ENCODE measurements around the gene SYT13. TPM values are rescaled to one million over a fixed set of nuclear protein-coding genes. Genes with fewer than 3 reads are reported as not detected.
A peak's percentile ranks its signal among the peaks of the same experiment; 100 is the strongest.
"Not testable (repeated sequence)": the region's sequence is repeated elsewhere in the genome, so short reads cannot be mapped to it uniquely, and the experiment has no call there.

SYT13 gene
- total RNA-seq, 1 experiment from 2014 or later: 0.06 TPM

DNA sequence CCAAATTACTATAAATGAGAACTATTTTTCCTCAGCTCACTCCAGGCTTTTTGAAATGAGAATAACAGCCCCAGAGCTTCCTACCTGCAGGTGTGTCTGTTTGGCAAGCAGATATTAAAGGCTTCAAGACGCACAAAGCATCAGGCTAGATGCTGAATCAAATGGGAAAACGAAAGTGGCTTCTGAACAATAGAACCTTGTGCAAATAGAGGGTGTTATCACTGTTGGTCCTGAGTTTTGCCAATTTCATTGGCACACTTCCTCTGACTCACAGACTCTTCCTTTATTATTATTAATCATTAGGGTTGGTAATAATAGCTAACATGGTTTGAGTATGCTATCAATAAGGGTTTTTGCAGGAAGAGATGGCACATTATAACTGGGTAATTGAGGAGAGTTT, 13.4 kb downstream of the SYT13 start:
- DNase-seq (ENCODE audit: low spot score): no peak

- DNase-seq (ENCODE audit: low spot score): no peak
Measured at GRCh38 chr11:45270946-45271716, 15.0 kb downstream of the SYT13 start.

- DNase-seq (ENCODE audit: low spot score): no peak
Measured at GRCh38 chr11:45269678-45270077, 16.5 kb downstream of the SYT13 start.

DNA sequence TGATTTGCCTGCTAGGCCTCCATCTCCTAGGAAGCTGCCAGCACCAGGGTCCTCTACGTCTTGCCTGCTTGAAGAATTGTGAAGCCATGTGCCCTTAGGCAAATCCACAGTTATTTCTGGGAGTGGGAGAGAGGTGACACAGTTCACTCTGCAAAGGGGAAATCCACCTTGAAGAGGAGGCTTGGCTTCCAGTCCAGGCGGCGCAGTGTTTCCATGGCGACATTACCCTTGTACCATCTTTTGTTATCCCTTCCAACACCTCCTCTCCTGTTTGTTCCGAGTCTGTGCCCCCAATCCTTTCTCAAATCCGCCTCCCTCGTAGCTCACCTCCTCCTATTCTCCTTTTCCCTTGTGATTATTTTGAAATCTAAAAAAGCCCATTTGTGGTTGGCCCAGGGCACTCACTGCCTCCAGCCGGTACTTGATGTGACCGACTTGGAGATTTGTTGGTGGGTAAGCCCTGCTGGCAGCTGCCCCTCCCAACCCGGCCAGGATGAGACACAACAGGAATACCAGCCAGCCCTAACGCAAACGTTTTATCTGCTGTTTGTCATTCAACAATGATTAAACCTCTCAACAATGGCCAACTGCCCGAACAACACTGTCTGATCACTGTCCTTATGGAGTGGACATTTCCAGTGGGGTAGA, 18.4 kb downstream of the SYT13 start:
- DNase-seq (ENCODE audit: low spot score): no peak

DNA sequence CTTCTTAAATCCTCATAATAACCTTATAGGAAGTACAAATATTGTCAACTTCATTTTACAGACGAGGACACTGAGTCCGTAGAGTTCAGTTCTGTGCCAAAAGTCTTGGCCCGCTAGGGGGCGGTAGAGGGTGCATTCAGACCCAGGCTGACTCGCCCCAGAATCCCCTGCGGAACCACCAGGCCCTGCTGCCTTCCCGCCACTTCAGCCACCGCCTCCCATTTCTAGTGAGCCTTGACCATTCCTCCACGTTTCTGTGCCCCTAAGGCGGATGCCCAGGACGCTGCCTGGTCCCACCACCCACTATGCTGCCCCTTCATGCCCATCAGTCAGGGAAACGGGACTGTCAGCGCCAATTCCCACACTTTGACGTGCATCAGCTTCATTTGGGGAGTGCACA, 19.1 kb downstream of the SYT13 start:
- DNase-seq (ENCODE audit: low spot score): no peak

DNA sequence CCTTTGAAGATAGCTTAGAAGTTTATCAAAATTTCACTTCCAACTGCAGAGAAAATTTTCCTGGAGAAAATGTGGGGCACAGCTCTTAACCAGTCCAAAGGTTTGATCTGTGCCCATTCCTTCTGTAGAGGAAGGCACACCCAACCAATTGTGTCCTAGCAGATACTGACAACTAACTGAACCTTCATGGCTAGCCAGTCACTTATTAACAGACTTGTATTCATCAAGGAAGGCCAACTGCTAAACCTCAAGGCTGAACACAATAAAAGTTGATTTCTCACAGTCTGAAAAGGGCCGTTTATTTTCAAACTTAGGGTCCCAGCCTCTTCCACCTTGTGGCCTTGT, 19.5 kb downstream of the SYT13 start:
- DNase-seq (ENCODE audit: low spot score): no peak

DNA sequence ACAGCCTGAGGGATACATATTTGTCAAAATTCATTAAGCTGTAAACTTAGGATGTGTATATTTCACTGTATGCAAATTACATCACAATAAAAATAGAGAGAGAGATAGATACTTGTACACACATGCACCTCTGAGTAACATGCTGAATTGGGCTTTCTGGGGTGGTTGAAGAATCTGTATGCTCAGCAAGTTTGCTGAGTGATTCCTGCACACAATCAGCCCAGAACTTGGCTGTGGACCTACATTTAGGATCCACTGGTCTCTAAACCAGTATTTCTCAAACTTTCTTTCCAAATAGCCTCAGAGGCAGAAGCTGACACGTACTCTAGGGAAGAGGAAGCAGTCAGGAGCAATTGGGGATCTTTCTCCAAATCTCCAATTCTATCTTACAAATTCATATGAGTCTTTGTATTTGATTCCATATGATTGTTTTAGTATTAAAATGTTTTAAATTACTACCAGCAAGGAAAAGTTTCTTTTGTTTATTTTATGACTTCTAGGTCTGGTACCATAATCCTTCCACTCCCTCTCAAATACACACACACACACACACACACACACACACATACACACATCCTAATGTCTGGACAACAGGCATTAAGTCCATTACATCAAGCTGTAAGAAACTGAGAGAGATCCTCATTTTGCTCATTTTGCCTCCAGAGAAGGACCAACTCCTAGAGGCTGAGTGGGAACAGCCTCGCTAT, 20.0 kb downstream of the SYT13 start:
- no peak for DNase-seq (ENCODE audit: low spot score)

GRCh38 chr11:45264839-45265515, 21.2 kb downstream of the SYT13 start:
- DNase-seq (ENCODE audit: low spot score): peak; percentile 82

DNA sequence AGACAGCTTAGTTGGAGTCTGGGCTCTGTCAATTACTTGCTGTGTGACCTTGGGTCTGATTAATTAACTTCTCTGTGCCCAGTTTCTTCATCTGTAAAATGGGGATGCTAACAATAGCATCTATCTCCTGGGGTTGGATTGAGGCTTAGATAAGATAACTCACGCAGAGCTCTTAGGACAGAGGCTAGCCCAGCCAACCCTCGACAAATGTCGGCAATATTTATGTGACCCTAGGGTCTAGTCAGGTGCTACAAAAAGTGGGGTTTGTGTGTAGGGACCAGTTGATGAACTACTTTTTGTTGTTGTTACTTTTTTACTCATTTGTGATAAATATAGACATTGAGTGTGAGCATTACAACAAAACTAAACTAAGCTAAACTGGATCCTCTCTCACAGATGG, 22.4 kb downstream of the SYT13 start:
- no peak for DNase-seq (ENCODE audit: low spot score)

DNA sequence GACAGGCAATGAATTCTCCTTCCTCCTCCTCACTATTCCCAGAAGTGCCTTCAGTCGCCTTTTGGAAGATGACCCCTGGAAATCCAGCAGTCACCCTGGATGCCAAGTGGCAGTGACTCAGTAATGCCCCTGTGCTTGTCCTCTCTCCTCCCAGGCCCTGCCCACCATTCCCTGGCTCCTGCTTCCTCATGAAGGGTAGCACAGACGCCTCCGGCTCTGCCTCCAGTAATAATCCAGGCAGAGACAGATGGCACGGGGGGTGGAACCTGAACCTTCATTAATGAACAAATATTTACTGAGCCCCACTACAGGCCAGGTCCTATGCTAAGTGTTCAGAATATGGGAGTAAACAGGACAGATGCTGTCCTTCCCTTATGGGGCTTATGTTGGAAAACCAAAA, 23.2 kb downstream of the SYT13 start:
- no peak for DNase-seq (ENCODE audit: low spot score)

- no peak for DNase-seq (ENCODE audit: low spot score)
Measured at GRCh38 chr11:45260071-45260470, 26.1 kb downstream of the SYT13 start.

- DNase-seq (ENCODE audit: low spot score): peak; percentile 78
Measured at GRCh38 chr11:45259592-45259991, 26.5 kb downstream of the SYT13 start.

DNA sequence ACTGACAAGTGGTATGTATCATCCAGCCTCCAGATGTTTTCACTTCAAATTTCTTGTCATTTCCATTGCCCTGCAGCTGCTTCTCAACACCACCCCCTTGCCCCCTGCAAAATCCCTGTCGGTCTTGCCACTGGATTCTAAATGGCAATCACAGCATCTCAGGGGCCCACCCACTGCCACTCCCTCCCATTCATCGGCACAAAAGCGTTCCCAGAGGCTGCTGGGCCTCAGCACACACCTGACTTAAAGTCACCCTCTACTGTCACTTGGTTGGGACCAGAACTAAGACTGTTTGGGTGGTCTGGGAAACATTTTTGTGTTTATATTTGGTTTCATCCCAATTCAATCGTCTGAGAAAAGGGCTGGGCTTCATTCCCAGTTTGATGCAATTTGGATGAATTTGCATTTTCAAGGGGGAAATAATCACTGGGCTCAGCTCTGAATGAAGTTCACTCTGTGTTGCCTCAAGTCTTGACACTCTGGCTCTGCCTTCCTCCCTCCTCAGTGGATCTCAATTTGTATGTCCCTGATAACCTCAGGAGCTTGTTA, 27.1 kb downstream of the SYT13 start:
- DNase-seq (ENCODE audit: low spot score): no peak

- DNase-seq (ENCODE audit: low spot score): no peak
Measured at GRCh38 chr11:45254070-45254469, 32.1 kb downstream of the SYT13 start.

GRCh38 chr11:45253640-45254039, 32.5 kb downstream of the SYT13 start:
- DNase-seq (ENCODE audit: low spot score): no peak

DNA sequence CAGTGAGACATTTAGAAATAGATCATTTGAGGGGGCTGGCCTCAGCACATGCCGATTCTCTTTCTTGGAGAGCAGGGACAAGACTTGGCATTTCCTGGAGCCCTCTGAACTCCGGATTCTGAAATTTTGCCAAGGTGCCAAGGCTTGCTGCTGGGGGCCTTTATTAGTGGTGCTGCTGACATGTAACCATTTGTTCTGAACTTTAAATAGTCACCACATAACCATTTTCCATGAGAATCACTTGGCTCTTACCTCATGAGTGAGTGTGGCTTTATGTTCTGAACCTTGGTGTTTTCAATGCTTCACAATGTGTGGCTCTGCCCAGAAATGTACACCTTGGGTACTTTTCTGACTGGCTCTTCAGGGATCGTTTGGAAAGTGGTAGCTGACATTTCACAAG, 33.3 kb downstream of the SYT13 start:
- no peak for DNase-seq (ENCODE audit: low spot score)

- peak; percentile 59 for DNase-seq (ENCODE audit: low spot score)
Measured at GRCh38 chr11:45252134-45252856, 33.8 kb downstream of the SYT13 start.

DNA sequence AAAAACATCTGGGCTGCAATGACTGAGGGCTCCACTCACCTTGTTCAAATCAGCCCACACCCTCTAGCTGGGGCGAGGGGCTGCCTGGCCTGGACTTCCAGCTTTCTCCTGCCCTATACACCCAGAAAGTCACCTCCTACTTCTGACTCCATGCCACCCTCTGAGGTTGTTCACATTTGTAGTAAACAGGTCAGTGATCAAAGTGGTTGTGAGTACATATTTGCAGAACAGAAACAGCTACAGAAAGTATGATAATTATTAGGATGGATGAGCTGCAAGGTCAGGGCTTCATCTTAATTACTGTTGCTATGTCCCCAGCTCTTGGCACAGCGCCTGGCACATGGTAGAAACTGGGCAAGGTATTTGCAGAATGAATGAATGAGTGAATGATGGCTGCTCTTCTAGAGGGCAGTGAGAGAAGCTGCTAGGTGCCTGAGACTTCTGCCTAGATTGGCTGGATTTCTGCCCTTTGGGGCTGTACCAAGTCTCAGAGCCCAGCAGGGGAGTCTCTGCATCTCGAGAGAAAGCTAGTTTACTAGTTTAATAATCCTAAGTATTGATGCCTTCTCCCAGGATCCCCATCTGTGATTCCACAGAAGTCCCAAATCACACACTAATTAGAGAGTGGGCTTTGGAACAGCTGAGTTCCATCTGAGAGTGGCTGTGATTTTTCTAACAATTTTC, 36.0 kb downstream of the SYT13 start:
- DNase-seq (ENCODE audit: low spot score): no peak

DNA sequence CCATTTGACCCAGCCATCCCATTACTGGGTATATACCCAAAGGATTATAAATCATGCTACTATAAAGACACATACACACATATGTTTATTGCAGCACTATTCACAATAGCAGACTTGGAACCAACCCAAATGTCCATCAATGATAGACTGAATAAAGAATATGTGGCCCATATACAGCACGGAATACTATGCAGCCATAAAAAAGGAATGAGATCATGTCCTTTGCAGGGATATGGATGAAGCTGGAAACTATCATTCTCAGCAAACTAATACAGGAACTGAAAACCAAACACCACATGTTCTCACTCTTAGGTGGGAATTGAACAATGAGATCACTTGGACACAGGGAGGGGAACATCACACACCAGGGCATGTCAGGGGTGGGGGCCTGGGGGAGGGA, 36.8 kb downstream of the SYT13 start:
- not testable (repeated sequence) for DNase-seq (ENCODE audit: low spot score)

DNA sequence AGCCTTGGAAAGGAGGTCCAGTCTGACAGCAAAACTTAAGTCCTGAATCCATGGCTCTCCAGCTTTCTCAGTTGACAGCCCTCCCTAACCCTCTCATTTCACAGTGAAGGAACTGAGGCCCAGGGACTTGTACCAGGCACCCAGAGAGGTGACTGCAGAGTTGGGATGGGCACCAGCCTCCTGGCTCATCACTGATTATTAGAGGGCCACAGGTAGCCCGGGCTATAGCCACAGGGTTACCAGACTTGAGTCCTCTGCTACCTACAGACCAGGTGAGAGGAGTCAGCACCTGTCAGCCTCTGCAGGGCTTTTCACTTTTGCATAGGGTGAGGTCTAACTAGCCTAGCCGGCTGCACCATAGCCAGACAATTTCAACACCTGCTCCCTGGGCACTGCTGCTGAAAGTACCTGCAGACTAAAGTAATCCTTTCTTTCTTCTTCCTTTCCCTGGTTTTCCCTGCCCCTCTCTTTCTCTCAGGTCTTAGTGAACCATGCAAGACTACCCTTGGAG, 37.6 kb downstream of the SYT13 start:
- DNase-seq (ENCODE audit: low spot score): no peak

- no peak for DNase-seq (ENCODE audit: low spot score)
Measured at GRCh38 chr11:45247433-45247832, 38.7 kb downstream of the SYT13 start.

All from H4 (cell line).